Activated T-cell treated with anti-CD3 and anti-CD28 coated beads for 1 hour (primary cell): ENCODE results near the gene PIGO.
A peak's percentile ranks its signal among the peaks of the same experiment; 100 is the strongest.

ENCODE experiments used
- DNase-seq: peaks from one replicate; pipeline ENCODE4 v3.0.0-alpha.2; 2020; ENCODE audit warnings: low read depth

Gene PIGO

GRCh38 chr9:35096035-35096849, at the start of gene PIGO:
TSS of gene PIGO (minus strand) at chr9:35096591. CDS start at chr9:35095565, 1,026 bp downstream.
- DNase-seq, result peak; percentile 81

GRCh38 chr9:35142037-35142436, 45.6 kb upstream of the PIGO start:
- DNase-seq, result no peak

GRCh38 chr9:35140093-35140492, 43.7 kb upstream of the PIGO start:
- no peak for DNase-seq

- no peak for DNase-seq
Observed at GRCh38 chr9:35136866-35137265, 40.5 kb upstream of the PIGO start.

GRCh38 chr9:35135988-35136387, 39.6 kb upstream of the PIGO start:
- DNase-seq, result no peak

- DNase-seq, result no peak
Observed at GRCh38 chr9:35134920-35135319, 38.5 kb upstream of the PIGO start.

- peak; percentile 82 for DNase-seq
Observed at GRCh38 chr9:35116898-35117551, 20.6 kb upstream of the PIGO start.

- DNase-seq, result no peak
Observed at GRCh38 chr9:35116539-35116897, 20.1 kb upstream of the PIGO start.

GRCh38 chr9:35115680-35116538, 19.5 kb upstream of the PIGO start, which contains the start of gene ATOSB:
TSS of gene ATOSB (minus strand) at chr9:35115862. CDS start at chr9:35108274, 7,588 bp downstream.
- peak; percentile 87 for DNase-seq

GRCh38 chr9:35114840-35115628, 18.6 kb upstream of the PIGO start:
- no peak for DNase-seq

- peak; percentile 43 for DNase-seq
Observed at GRCh38 chr9:35114113-35114839, 17.9 kb upstream of the PIGO start.

- no peak for DNase-seq
Observed at GRCh38 chr9:35112257-35113020, 16.0 kb upstream of the PIGO start.

- DNase-seq, result peak; percentile 93
Observed at GRCh38 chr9:35111001-35111933, 14.9 kb upstream of the PIGO start.

GRCh38 chr9:35110327-35110761, 14.0 kb upstream of the PIGO start:
- DNase-seq, result no peak

- DNase-seq, result no peak
Observed at GRCh38 chr9:35108946-35109575, 12.7 kb upstream of the PIGO start.

GRCh38 chr9:35108461-35108860, 12.1 kb upstream of the PIGO start:
- DNase-seq, result no peak

GRCh38 chr9:35107297-35108290, 11.2 kb upstream of the PIGO start:
- DNase-seq, result no peak
